ENCODE results near the gene B3GALT6. TPM values are rescaled to one million over a fixed set of nuclear protein-coding genes. Genes with fewer than 3 reads are reported as not detected.

The B3GALT6 gene
- polyA plus RNA-seq, 1 donor from 2014 or later, result 5.6 TPM

DNA sequence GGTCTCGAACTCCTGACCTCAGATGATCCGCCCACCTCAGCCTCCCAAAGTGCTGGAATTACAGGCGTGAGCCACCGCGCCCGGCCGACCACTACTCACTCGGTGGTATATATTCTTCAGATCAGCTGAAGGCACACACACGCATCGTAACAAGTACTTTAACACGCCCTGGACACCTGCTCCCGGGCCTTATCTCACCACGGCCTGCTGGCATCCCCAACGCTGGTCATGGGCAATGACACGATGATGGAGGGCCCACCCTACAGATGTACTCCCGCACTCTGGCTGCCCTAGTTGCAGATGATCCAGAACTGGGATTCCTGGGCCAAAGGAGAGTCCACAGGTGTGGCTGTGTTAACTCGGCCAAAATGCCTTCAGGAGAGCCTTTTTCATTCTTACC is 30.0 kb downstream of the B3GALT6 start:
- peaks cover 3% of the 10 kb centered on the region for H3K36me3 Mint-ChIP-seq
- no peaks in the 10 kb centered on the region for H3K27me3 Mint-ChIP-seq
- no peaks in the 10 kb centered on the region for H3K9me3 Mint-ChIP-seq
- no peak overlapping the region for H3K4me3 Mint-ChIP-seq
- H3K4me1 Mint-ChIP-seq, result peaks cover 0 to 7% (median 6%) of the 10 kb centered on the region in 3 donors
- no peak overlapping the region for H3K27ac Mint-ChIP-seq

GRCh38 chr1:1262758-1263157 is 30.7 kb downstream of the B3GALT6 start:
- Mint-ChIP-seq H3K27me3 (no peaks in the 10 kb centered on the region), H3K9me3 (no peaks in the 10 kb centered on the region), H3K27ac (peak overlapping the region in 1 of 3 donors; percentile 57), H3K4me3 (no peak overlapping the region), H3K4me1 (peaks cover 0 to 7% (median 6%) of the 10 kb centered on the region in 3 donors), H3K36me3 (peaks cover 3% of the 10 kb centered on the region)

DNA sequence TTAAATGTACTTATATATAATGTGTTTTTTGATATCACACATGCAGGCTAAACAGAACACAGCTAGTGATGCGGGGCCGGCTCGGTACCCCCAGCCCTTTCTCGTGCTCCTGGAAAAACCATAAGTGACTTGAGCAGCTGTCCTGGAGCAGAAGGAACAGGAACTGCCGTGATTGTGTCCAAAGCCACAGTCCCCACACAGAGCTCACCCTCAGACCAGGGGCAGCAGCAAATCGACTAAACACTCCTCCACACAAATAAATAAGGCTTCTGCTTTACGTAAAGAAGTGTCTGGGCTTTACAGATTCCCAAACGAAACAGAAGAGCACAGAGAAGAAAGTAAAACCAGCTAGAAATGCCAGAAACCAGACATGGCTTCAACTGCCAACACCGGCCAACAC is 32.0 kb downstream of the B3GALT6 start:
- Mint-ChIP-seq H3K9me3 (no peaks in the 10 kb centered on the region), H3K36me3 (peaks cover 1% of the 10 kb centered on the region), H3K4me3 (no peak overlapping the region), H3K27ac (no peak overlapping the region), H3K27me3 (no peaks in the 10 kb centered on the region), H3K4me1 (peaks cover 0 to 8% (median 7%) of the 10 kb centered on the region in 3 donors)

- H3K4me3 Mint-ChIP-seq, result no peak overlapping the region
- H3K27ac Mint-ChIP-seq, result no peak overlapping the region
- peaks cover 2 to 10% (median 7%) of the 10 kb centered on the region in 3 donors for H3K4me1 Mint-ChIP-seq
- no peaks in the 10 kb centered on the region for H3K27me3 Mint-ChIP-seq
- peaks cover 1% of the 10 kb centered on the region for H3K36me3 Mint-ChIP-seq
- H3K9me3 Mint-ChIP-seq, result no peaks in the 10 kb centered on the region
These were observed 32.8 kb downstream of the B3GALT6 start for GRCh38 chr1:1264868-1265272.

DNA sequence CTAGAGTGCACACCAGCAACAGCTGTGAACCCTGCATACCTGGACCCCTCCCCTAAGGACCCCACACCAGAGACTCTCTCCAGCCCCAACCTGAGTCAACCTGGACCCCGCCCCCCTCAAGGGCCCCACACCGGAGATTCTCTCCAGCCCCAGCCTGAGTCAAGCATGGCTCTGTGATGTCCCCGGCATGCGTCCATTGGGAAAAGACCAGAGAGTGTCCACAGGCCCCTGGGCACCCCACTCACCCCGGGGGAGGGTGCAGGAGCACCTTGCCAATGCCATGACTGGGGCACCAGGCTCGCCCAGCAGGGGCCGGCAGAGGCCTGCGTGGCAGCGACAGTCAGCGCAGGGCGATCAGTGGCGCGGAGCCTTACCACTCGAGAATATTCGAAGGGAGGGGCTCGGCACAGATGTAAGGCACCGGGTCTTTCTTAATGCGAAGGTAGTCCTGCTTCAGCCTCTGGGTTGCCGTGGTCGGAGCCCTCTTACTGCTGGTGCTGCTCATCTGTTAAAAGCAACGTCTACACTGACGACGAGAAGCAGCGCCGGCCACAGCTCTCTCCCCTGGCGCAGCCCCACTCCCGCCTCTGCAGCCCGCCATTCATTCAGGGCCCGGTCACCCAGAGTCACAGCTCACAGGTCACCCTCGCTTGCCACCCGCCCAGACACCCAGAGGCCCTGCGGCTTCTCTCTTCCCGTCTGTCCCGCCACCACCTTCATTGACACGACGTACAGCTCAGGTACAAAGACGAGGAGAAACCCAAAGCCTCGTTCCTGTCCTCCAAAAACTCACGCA is 35.6 kb downstream of the B3GALT6 start:
- H3K4me3 Mint-ChIP-seq, result peak overlapping the region in 1 of 4 donors; percentile 53
- H3K36me3 Mint-ChIP-seq, result no peaks in the 10 kb centered on the region
- H3K27me3 Mint-ChIP-seq, result no peaks in the 10 kb centered on the region
- peaks cover 12 to 26% (median 24%) of the 10 kb centered on the region in 3 donors for H3K4me1 Mint-ChIP-seq
- H3K27ac Mint-ChIP-seq, result no peak overlapping the region
- H3K9me3 Mint-ChIP-seq, result no peaks in the 10 kb centered on the region

DNA sequence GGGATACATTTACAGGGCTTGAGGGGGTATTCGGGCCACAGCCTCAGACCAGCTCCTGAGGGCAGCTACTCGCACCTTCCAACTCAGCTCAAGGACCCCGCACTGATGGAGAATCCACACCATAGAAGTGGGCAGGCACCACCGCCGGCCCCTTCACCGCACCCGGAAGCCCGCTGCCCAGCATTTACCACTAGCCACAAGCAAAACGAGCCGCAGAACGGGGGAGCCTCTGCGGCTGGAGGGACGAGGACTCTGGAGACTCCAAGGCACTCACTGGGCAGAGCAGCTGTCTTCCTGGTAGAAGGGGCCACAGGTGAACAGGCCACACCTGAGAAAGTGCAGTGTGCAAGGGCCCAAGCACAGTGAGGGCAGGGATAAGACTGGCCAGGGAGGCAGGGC is 36.2 kb downstream of the B3GALT6 start:
- H3K4me3 Mint-ChIP-seq, result no peak overlapping the region
- no peaks in the 10 kb centered on the region for H3K36me3 Mint-ChIP-seq
- H3K27ac Mint-ChIP-seq, result no peak overlapping the region
- no peaks in the 10 kb centered on the region for H3K27me3 Mint-ChIP-seq
- no peaks in the 10 kb centered on the region for H3K9me3 Mint-ChIP-seq
- peaks cover 15 to 26% (median 26%) of the 10 kb centered on the region in 3 donors for H3K4me1 Mint-ChIP-seq

GRCh38 chr1:1270813-1271212 is 38.8 kb downstream of the B3GALT6 start:
- Mint-ChIP-seq H3K27ac (peak overlapping the region in 2 of 3 donors; percentile 13 to 85), H3K27me3 (no peaks in the 10 kb centered on the region), H3K4me1 (peaks cover 15 to 26% (median 26%) of the 10 kb centered on the region in 3 donors), H3K36me3 (peaks cover 2% of the 10 kb centered on the region), H3K9me3 (no peaks in the 10 kb centered on the region), H3K4me3 (peak overlapping the region; percentile 41 to 92 (median 89))

- H3K9me3 Mint-ChIP-seq, result no peaks in the 10 kb centered on the region
- peaks cover 2% of the 10 kb centered on the region for H3K36me3 Mint-ChIP-seq
- H3K27me3 Mint-ChIP-seq, result no peaks in the 10 kb centered on the region
- H3K27ac Mint-ChIP-seq, result peak overlapping the region; percentile 53 to 90 (median 81)
- peaks cover 15 to 26% (median 24%) of the 10 kb centered on the region in 3 donors for H3K4me1 Mint-ChIP-seq
- peak overlapping the region; percentile 88 to 94 (median 91) for H3K4me3 Mint-ChIP-seq
These were observed 40.5 kb downstream of the B3GALT6 start for GRCh38 chr1:1272341-1273208.

DNA sequence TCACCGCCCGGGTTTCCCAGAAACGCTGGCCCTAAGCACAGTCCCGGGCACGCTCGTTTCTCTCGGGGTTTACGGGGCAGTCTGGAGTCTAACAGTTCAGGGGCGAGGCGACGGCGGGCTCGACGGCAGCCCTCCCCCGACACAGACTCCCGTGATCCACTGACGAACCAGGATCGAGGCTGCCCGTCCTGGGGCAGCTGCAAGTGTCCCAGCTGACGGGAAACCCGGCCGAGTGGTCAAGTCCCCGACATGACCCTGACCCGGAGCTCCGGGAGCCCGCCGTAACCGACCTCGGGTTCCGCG is 41.1 kb downstream of the B3GALT6 start:
- no peaks in the 10 kb centered on the region for H3K9me3 Mint-ChIP-seq
- peak overlapping the region; percentile 53 to 90 (median 81) for H3K27ac Mint-ChIP-seq
- H3K36me3 Mint-ChIP-seq, result peaks cover 2% of the 10 kb centered on the region
- peak overlapping the region; percentile 88 to 94 (median 91) for H3K4me3 Mint-ChIP-seq
- H3K27me3 Mint-ChIP-seq, result no peaks in the 10 kb centered on the region
- H3K4me1 Mint-ChIP-seq, result peaks cover 15 to 26% (median 24%) of the 10 kb centered on the region in 3 donors

DNA sequence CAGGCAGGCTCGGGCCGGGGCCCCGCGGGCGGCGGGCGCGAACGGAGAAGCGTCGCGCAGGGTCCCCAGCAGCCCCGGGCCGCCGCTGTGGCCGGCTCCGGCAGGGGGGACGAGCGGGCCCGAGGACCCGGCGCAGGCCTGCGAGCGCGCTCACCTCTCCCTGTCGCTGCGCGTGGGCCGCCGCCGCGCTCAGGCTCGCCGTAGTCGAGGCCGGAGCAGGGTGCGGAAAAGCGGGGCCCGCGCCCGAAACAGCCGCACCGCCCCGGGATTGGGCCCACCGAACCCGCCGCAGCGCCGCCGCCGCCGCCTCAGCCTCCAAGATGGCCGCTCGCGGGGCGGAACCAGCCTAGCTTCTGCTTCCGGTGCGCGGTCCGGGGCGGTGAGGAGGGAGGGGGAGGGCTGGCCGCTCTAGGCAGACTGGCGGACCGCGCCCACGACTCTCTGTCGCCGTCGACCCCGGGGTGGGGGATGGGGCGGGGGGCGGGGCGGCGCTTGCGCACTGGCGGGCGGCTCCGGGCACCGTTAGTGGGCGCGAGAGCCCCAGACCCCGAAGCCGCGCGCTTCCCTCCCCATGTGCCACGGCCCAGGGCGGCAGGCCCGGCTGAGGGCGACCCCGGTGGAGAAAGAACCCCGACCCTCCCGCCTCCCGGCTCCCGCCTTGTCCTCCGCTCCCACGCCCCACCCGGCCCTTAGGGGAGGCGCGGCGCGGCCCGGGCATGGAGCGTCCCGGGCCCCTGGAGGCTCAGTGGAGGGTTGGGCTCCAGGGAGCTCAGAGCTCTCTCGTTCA is 41.7 kb downstream of the B3GALT6 start, which contains the start of gene UBE2J2:
TSS of gene UBE2J2 (minus strand) at position 343 of the 787 bp plus-strand sequence. CDS start 5,862 bp downstream, outside the sequence.
- peak within 1 kb of the TSS; percentile 88 to 94 (median 91) for H3K4me3 Mint-ChIP-seq
- H3K27me3 Mint-ChIP-seq, result no peaks in the 10 kb centered on the region
- no peaks in the 10 kb centered on the region for H3K9me3 Mint-ChIP-seq
- peak within 1 kb of the TSS; percentile 53 to 90 (median 81) for H3K27ac Mint-ChIP-seq
- peaks cover 2% of the 10 kb centered on the region for H3K36me3 Mint-ChIP-seq
- peaks cover 15 to 26% (median 24%) of the 10 kb centered on the region in 3 donors for H3K4me1 Mint-ChIP-seq

DNA sequence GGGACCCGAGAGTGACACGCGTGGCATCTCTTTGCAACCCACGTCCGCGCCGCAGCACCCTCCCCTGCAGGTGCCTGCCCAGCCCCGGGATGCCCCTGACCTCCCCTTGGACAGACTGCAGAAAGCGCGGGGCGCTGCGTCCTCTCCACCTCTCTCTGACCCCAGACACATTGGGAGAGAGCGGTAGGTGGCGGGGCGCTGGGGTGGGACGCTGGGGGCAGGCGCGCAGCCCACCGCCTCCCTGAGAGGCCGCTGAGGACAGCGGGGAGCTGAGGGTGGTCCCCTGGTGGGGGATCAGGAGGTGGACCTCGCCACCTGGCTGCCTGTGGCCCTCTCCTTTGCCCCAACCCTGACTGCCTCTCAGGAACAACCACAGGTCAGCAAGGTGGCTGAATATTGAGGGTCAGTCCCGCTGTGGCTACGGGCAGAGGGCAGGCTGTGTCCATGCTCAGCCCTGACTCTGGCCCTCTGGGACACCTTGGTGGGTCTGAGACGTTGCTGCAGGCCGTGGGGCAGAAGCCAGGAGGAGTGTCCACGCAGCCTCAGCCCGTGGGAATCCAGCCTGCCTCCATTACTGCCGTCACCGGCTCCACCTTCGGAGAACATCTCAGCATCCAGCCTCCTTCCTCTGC is 42.4 kb downstream of the B3GALT6 start:
- Mint-ChIP-seq H3K36me3 (peaks cover 2% of the 10 kb centered on the region), H3K27ac (peak overlapping the region in 1 of 3 donors; percentile 59), H3K9me3 (no peaks in the 10 kb centered on the region), H3K4me1 (peaks cover 15 to 26% (median 22%) of the 10 kb centered on the region in 3 donors), H3K27me3 (no peaks in the 10 kb centered on the region), H3K4me3 (peak overlapping the region; percentile 67 to 84 (median 76))

DNA sequence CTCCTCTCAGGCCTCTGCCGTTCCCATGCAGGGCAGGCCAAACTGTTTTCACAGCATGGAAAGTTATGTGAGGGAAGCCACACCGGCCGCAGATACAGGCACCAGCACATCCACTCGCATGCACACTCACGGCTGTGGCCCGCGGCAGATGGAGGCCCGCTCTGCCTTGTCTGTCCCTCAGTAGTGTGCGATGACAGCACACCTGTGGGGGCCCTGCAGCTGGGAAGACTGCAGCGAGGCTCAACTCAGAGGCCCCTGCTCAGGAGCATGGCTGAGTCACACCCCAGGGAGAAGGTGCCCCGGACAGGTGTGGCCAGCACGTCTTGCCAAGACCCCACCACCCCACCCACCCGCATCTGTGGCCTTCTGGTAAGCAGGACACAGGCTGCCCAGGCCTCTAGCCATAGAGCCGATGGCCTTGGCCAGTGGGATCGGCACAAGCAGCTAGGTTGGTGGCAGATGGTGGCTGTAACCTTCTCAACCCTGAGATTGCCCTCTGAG is 42.9 kb downstream of the B3GALT6 start:
- H3K9me3 Mint-ChIP-seq, result no peaks in the 10 kb centered on the region
- peak overlapping the region; percentile 67 to 84 (median 72) for H3K4me3 Mint-ChIP-seq
- peaks cover 12 to 23% (median 19%) of the 10 kb centered on the region in 3 donors for H3K4me1 Mint-ChIP-seq
- H3K27me3 Mint-ChIP-seq, result no peaks in the 10 kb centered on the region
- peaks cover 2% of the 10 kb centered on the region for H3K36me3 Mint-ChIP-seq
- peak overlapping the region in 1 of 3 donors; percentile 59 for H3K27ac Mint-ChIP-seq

DNA sequence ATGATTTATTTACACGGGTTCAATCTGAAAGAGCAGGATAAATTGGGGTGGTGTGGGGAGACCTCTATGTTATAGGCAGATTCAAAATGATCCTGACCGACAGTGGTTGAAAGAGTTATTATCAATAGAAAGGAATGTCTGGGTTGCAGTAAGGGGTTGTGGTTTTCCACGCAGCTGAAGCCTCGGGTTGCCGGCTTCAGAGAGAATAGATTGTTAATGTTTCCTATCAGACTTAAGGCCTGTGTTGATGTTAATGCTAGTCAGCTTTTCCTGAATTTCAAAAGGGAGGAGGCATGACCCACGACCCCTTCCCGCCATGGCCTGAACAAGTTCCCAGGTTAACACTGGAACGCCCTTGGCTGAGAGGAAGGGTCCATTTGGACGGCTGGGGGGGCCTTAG is 43.8 kb downstream of the B3GALT6 start:
- peaks cover 2% of the 10 kb centered on the region for H3K36me3 Mint-ChIP-seq
- H3K27ac Mint-ChIP-seq, result peak overlapping the region in 1 of 3 donors; percentile 39
- peak overlapping the region; percentile 25 to 81 (median 52) for H3K4me3 Mint-ChIP-seq
- H3K27me3 Mint-ChIP-seq, result no peaks in the 10 kb centered on the region
- H3K4me1 Mint-ChIP-seq, result peaks cover 10 to 15% (median 12%) of the 10 kb centered on the region in 3 donors
- H3K9me3 Mint-ChIP-seq, result no peaks in the 10 kb centered on the region

- peak overlapping the region in 2 of 4 donors; percentile 48 to 75 for H3K4me3 Mint-ChIP-seq
- H3K27me3 Mint-ChIP-seq, result no peaks in the 10 kb centered on the region
- no peaks in the 10 kb centered on the region for H3K4me1 Mint-ChIP-seq
- H3K9me3 Mint-ChIP-seq, result no peaks in the 10 kb centered on the region
- no peak overlapping the region for H3K27ac Mint-ChIP-seq
- H3K36me3 Mint-ChIP-seq, result peaks cover 2% of the 10 kb centered on the region
These were observed 46.6 kb downstream of the B3GALT6 start for GRCh38 chr1:1278620-1279019.
